GM19324 (cell line): ENCODE results near the gene SMKR1.
"Not testable (repeated sequence)": the region's sequence is repeated elsewhere in the genome, so short reads cannot be mapped to it uniquely, and the experiment has no call there.

Experiments used
- ATAC-seq: cut with Tn5 transposase; IDR thresholded peaks from one replicate; pipeline ENCODE4 v1.9.1; 2021; ENCODE audit warnings: mild to moderate bottlenecking, moderate library complexity; ENCODE audit not compliant: unreplicated experiment, low FRiP score

The SMKR1 gene

DNA sequence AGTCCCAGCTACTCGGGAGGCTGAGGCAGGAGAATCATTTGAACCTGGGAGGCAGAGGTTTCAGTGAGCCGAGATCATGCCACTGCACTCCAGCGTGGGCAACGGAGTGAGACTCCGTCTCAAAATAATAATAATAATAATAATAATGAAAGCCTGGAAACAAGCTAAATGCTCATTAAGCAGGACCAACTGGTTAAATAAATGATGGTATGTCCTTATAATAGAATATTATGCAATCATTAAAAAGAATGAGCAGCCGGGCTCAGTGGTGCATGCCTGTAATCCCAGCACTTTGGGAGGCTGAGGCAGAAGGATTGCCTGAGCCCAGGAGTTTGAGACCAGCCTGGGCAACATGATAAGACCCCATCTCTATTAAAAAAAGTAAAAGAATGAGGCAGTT lies 21.0 kb upstream of the SMKR1 start:
- not testable (repeated sequence) for ATAC-seq

GRCh38 chr7:129482781-129483180 lies 19.6 kb upstream of the SMKR1 start:
- no peak for ATAC-seq

GRCh38 chr7:129489491-129489890 lies 12.8 kb upstream of the SMKR1 start:
- ATAC-seq = no peak

GRCh38 chr7:129492391-129492790 lies 9.9 kb upstream of the SMKR1 start:
- ATAC-seq = no peak

DNA sequence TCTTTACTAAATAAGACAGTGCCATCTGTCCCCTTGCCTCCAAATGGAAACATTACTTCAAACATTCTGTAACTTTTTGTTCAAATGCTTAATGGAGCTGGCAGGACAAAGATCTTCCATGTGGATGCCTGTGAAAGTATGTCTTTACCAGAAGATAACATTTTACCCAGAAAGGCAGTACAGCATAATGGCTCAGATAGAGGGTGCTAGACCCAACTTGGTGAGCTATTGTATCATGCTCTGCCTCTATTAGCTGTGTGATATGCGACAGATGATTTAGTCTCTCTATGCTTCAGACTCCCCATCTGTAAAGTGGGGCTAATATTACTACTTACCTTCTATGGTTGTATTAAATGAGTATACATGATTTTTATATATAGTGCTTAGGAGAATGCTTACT lies 8.8 kb upstream of the SMKR1 start:
- ATAC-seq = no peak

GRCh38 chr7:129494041-129494440 lies 8.3 kb upstream of the SMKR1 start:
- ATAC-seq = no peak

DNA sequence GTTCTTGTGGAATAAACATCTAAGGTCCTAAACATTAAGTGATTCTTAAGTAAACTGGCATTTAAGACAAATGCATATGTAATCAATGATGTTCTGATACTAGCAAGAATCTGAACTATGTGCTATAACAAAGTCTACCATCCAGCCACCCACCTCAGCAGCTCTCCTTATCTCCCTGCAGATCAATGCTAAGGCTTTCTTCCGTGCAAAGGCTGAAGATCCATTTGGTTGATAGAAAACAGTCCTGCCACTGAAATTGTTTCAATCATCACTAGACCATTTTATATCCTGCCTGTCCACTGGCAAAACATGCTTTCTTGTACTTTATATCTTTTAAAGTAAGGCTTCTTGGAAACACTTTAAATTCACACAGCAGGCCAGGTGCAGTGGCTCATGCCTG lies 6.3 kb upstream of the SMKR1 start:
- ATAC-seq = no peak

- ATAC-seq = no peak
Measured at GRCh38 chr7:129496653-129497052, 5.7 kb upstream of the SMKR1 start.

DNA sequence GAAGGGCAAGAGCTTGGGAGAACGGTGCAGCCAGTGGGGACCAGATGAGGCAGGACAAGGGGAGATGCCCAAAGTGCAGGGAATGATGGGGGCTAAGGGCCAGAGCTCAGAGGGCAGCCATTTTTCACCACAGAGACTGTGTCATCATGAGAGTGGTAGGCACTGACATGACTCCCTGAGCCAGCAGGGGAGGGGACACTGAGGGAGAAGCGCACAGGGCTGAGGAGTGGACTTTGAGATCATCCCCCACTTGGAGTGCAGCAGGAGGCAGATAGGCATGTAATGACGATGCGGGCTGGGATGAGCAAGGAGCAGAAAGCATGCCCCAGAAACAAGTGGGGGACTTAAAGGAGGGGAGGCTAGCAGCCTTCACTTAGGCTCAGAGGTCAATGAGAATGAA lies 5.2 kb upstream of the SMKR1 start:
- no peak for ATAC-seq

- ATAC-seq = no peak
Measured at GRCh38 chr7:129498021-129498420, 4.3 kb upstream of the SMKR1 start.

DNA sequence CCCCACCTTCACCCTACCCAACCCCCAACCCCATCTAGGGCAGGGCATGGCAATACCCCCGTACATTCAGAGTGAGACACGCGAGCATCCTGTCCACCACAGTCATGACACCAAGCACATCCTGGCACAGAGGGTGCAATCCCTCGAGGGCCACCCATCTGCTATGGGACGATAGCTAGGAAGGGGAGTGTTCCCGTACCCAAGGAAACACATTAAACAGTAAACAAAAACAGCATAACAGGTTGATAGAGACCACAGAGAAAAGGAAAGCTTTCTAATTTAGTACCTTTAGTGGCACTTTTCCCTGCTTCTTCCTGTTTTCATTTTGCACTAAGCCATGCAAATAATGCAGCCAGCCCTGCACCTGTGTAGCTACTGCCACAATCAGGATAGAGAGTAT lies 2.3 kb upstream of the SMKR1 start:
- no peak for ATAC-seq

DNA sequence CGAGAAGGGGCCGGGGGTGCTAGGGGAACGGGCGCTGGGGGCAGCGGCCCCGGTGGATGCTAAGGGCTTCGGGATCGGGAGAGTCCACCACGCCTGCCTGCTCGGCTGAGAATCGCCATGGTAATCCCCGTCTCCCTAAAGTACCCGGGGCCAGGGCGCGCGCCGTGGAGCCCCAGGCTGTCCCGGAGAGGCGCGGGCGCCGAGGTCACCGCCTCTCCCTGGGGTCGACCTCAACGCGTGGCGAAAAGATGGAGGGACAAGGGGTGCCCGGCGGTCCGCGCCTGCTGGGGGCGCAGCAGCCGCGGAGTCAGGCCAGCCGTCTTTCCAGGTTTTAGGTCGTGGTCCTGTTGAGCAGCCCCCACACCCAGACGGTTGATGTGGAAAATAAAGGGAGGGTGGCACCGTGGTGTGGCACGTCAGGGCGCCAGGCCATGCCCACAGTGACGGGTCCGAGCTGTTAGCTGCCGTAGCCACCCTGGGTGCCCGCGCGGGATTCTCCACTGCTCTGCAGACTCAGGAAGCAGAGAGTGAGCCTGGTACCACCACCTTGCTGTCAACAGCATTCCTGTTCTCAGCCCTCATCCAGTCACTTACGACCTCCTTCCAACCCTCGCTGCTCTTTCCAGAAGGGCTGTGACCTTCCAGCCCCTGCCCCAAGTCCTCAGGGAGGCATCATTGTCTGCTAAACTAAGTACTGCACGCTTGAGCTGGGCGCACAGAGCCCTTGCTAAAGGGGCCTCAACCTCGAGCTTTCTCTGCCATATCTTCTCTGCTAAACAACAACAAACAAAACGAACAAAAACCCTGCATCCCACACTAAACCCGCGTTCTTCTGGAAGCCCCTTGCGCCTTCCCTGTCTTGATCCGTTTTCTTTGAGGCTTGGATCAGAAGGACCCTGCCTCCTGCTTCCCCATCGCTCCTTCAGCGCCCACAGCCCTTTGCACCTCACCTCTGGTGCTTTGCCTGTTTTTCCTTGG lies 666 bp downstream of the SMKR1 start:
- no peak for ATAC-seq

DNA sequence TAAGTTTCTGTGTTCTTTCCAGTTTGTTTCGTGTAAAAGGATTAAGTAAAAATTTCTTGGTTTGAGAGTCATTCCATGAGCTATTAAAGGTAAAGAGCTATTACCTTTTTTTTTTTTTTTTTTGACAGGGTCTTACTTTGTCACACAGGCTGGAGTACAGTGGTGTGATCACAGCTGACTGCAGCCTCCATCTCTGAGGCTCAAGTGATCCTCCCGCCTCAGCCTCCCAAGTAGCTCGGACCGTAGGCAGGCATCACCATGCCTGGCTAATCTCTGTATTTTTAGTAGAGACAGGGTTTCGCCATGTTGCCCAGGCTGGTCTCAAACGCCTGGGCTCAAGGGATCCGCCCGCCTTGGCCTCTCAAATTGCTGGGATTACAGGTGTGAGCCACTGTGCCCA lies 1.4 kb downstream of the SMKR1 start:
- no peak for ATAC-seq

DNA sequence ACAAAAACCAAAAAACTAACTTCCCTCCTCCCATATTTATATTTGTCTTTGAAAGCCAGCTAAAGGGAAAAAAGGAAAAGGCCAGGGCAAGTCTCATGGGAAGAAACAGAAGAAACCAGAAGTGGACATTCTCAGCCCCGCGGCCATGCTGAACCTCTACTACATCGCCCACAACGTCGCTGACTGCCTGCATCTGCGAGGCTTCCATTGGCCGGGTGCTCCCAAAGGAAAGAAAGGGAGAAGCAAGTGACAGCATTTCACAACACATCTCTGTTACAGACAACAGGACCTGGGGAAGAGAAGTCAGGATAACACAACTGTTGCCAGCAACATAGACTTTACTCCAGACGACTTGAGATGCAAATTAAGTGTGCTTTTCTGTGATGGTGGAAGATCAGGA lies 9.9 kb downstream of the SMKR1 start:
- ATAC-seq = no peak

DNA sequence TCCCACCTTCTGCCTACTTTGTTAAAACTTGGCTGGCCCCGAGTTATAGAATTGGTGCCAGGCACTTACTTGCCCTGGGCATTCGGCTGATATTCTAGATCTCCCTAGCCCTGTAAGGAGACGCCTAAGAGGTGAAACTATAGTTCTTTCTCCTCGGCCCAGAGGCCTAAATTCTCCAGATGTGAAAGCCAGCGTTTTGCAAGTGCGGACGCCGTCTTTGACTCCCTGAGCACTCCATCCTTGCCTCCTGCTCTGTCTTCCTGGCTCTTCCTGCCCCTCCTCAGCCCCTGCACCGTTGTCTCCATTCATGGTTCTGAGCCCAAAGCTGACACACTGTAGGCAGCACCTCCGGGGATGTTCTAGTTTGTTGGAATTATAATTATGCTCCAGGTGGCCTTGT lies 11.2 kb downstream of the SMKR1 start:
- ATAC-seq = no peak

DNA sequence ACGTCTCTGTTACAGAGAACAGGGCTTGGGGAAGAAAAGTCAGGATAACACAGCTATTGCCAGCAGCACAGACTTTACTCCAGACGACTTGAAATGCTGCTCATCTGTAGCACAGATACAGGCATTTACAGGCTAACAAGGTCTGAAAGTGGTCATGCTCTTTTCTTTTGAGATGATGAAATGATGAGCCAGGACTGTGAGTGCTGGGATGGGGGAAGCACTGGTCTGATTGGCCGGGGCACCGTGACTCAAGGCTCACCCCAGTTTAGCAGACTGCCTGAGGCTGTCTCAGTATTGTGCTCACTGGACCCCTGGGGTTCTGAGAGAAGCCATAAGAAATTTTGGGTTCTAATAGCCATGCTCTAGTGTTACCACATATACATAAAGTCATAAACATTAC lies 12.4 kb downstream of the SMKR1 start:
- ATAC-seq = no peak

GRCh38 chr7:129515381-129515780 lies 13.1 kb downstream of the SMKR1 start:
- ATAC-seq = no peak

GRCh38 chr7:129517931-129518330 lies 15.6 kb downstream of the SMKR1 start:
- ATAC-seq = no peak

DNA sequence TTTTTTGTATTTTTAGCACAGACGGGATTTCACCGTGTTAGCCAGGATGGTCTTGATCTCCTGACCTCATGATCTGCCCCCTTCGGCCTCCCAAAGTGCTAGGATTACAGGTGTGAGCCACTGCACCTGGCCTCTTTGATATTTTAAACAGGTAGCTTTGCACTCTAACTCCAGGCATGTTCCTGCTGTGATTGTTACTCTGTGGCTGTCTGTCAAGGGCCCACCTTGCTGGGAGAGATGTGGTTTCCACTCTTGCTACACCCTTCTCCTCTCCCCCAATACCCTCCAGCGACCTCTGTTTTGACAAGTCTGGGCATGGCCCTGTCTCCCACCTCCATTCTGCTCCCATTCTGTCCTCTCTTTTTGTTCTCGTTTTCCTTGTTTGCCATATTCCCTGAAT lies 17.1 kb downstream of the SMKR1 start:
- ATAC-seq = no peak

GRCh38 chr7:129522088-129522970 lies 20.0 kb downstream of the SMKR1 start:
- ATAC-seq = no peak

DNA sequence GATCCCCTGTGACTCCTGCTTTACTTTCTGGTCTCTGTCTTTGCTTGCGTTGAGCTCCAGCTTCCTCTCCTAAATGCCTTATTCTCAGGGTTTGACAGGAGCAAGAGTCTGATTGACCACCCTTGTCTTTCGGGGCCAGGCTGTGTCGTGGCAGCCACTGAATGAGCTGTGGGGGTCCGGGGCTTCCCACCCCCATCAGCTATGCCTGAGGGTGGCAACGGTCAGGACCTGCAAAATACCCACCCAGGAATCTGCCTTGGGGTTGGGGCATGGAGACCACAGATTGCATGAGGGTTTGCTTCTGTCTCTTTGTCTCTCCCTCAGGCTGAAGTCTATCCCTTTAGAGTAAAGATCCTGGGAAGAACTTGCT lies 20.6 kb downstream of the SMKR1 start:
- no peak for ATAC-seq

- no peak for ATAC-seq
Measured at GRCh38 chr7:129523924-129524323, 21.6 kb downstream of the SMKR1 start.
